A673 (cell line): ENCODE measurements around the gene CDC42BPB. TPM values are rescaled to one million over a fixed set of nuclear protein-coding genes. Genes with fewer than 3 reads are reported as not detected.

Experiments used
- BruUV-seq: library from RNA; stranded (reverse); fragments of 400-500 nt; replicated peaks from 2 replicates; lab custom pipeline; 2021; lab: Mats Ljungman, UMichigan
- CTCF ChIA-PET: fragments of 300-600 bp; sonication (Branson Sonifier 250); formaldehyde crosslinking; loops from one replicate; lab custom pipeline; 2022; ENCODE audit warnings: antibody characterized with exemption; lab: Charles Lee
- POLR2A ChIA-PET: fragments of 300-600 bp; sonication (Branson Sonifier 250); formaldehyde crosslinking; loops from one replicate; lab custom pipeline; 2022; ENCODE audit warnings: antibody characterized with exemption; ENCODE audit not compliant: low non-redundant PET; lab: Charles Lee
- DNase-seq: peaks from one replicate; pipeline ENCODE4 v3.0.0-alpha.2; 2015; ENCODE audit warnings: low spot score
- H3K27ac ChIP-seq: fragments of 200-600 bp; sonication (generic); 2 replicates; pipeline ENCODE4 v1.5.1; 2016; ENCODE audit warnings: mixed run types, low read depth, mild to moderate bottlenecking, mixed read lengths, antibody characterized with exemption, low read length; ENCODE audit not compliant: poor library complexity, severe bottlenecking
- H3K27me3 ChIP-seq: fragments of 200-600 bp; sonication (generic); replicated peaks from 2 replicates; pipeline ENCODE4 v1.6.1; 2017; ENCODE audit warnings: mixed run types, low read depth, mild to moderate bottlenecking, mixed read lengths, antibody characterized with exemption, low read length; ENCODE audit not compliant: insufficient read depth, poor library complexity
- H3K36me3 ChIP-seq: fragments of 200-600 bp; sonication (generic); 2 replicates; pipeline ENCODE4 v1.6.1; 2016; ENCODE audit warnings: mixed run types, mild to moderate bottlenecking, mixed read lengths, antibody characterized with exemption, low read length; ENCODE audit not compliant: insufficient read depth, poor library complexity, severe bottlenecking
- H3K4me1 ChIP-seq: fragments of 200-600 bp; sonication (generic); 2 replicates; pipeline ENCODE4 v1.6.1; 2017; ENCODE audit warnings: mixed run types, mild to moderate bottlenecking, mixed read lengths, antibody characterized with exemption, low read length; ENCODE audit not compliant: insufficient read depth, poor library complexity, severe bottlenecking
- H3K4me3 ChIP-seq: fragments of 200-600 bp; sonication (generic); 2 replicates; pipeline ENCODE4 v1.5.1; 2016; ENCODE audit warnings: low read depth, mixed run types, mild to moderate bottlenecking, mixed read lengths, low read length; ENCODE audit not compliant: poor library complexity, severe bottlenecking
- H3K9me3 ChIP-seq: fragments of 200-600 bp; sonication (generic); 2 replicates; pipeline ENCODE4 v1.6.1; 2016; ENCODE audit warnings: mixed run types, low read depth, mild to moderate bottlenecking, mixed read lengths, antibody characterized with exemption, low read length; ENCODE audit not compliant: poor library complexity, severe bottlenecking
- CTCF ChIP-seq: fragments of 300-800, 200-600 bp; sonication (generic); conservative IDR thresholded peaks from 2 replicates; pipeline ENCODE4 v1.5.1; 2017; ENCODE audit warnings: low read depth, mild to moderate bottlenecking, antibody characterized with exemption, low read length, moderate library complexity, mixed read lengths
- EZH2 ChIP-seq: fragments of 200-600 bp; sonication (generic); IDR thresholded peaks from 2 replicates; pipeline ENCODE4 v1.6.1; 2017; ENCODE audit warnings: borderline replicate concordance, low read depth, mild to moderate bottlenecking, mixed read lengths, antibody characterized with exemption, low read length; ENCODE audit not compliant: poor library complexity, severe bottlenecking
- intact Hi-C: fragments of 100-400 bp; cut with micrococcal nuclease; formaldehyde crosslinking; loops from one replicate; pipeline ENCODE4 v1.10.0; 2022; ENCODE audit not compliant: unreplicated experiment
- total RNA-seq: library from RNA; stranded (reverse); gene quantifications from 2 replicates; pipeline ENCODE4 v1.2.3, GENCODE V29; 2021

The CDC42BPB gene
- total RNA-seq, 1 experiment from 2014 or later = 103 TPM

GRCh38 chr14:103104389-103104653 is 47.0 kb upstream of the CDC42BPB start:
- ChIA-PET POLR2A (no interaction called here), CTCF (interaction anchor here (0.6 to 2.2 kb wide), 14 partner anchors 8 to 760 kb away, joined by 3 to 29 read pairs (median 4); no protein-coding TSS in a partner anchor)
- Histone ChIP-seq H3K4me3 (no peak overlapping the region), H3K27ac (no peak overlapping the region), H3K36me3 (no peaks in the 10 kb centered on the region), H3K27me3 (peaks cover 30% of the 10 kb centered on the region), H3K4me1 (peaks cover 12% of the 10 kb centered on the region), H3K9me3 (no peaks in the 10 kb centered on the region)
- no peak for DNase-seq
- TF ChIP-seq CTCF (no peak), EZH2 (peak; percentile 69)
- BruUV-seq = no TSS peak
- intact Hi-C loops = loop anchor here (1.0 to 2.0 kb wide), 2 partner anchors 80 to 188 kb away; no protein-coding TSS in a partner anchor

GRCh38 chr14:103103461-103104388 is 46.4 kb upstream of the CDC42BPB start:
- H3K4me3 ChIP-seq = peak overlapping the region; percentile 21
- H3K27me3 ChIP-seq = peaks cover 30% of the 10 kb centered on the region
- ChIA-PET POLR2A (no interaction called here), CTCF (interaction anchor here (0.6 to 2.2 kb wide), 9 partner anchors 8 to 760 kb away, joined by 3 to 29 read pairs (median 5); no protein-coding TSS in a partner anchor)
- no TSS peak for BruUV-seq
- no peaks in the 10 kb centered on the region for H3K9me3 ChIP-seq
- H3K27ac ChIP-seq = no peak overlapping the region
- no peak for TF ChIP-seq EZH2
- peak; percentile 41; the same call in 1 of the 2 replicates for TF ChIP-seq CTCF
- peak; percentile 85 for DNase-seq
- intact Hi-C loops = loop anchor here (1.0 to 2.0 kb wide), 2 partner anchors 81 to 189 kb away; no protein-coding TSS in a partner anchor
- no peaks in the 10 kb centered on the region for H3K36me3 ChIP-seq
- H3K4me1 ChIP-seq = peaks cover 12% of the 10 kb centered on the region

GRCh38 chr14:103102689-103103260 is 45.4 kb upstream of the CDC42BPB start:
- ChIA-PET POLR2A (interaction anchor here (0.5 kb wide), 1 partner anchor 51 kb away, joined by 12 read pairs; no protein-coding TSS in a partner anchor), CTCF (no interaction called here)
- H3K27me3 ChIP-seq = peaks cover 30% of the 10 kb centered on the region
- intact Hi-C loops = no loop called here
- TF ChIP-seq EZH2 (peak; percentile 35), CTCF (no peak)
- H3K9me3 ChIP-seq = no peaks in the 10 kb centered on the region
- no peaks in the 10 kb centered on the region for H3K36me3 ChIP-seq
- H3K4me1 ChIP-seq = peaks cover 12% of the 10 kb centered on the region
- no peak overlapping the region for H3K4me3 ChIP-seq
- no TSS peak for BruUV-seq
- DNase-seq = no peak
- H3K27ac ChIP-seq = no peak overlapping the region
